Loucy (cell line): ENCODE data around the gene ILF2.

ENCODE experiments used
- H2AFZ ChIP-seq: fragments of 200-600 bp; sonication (generic); 2 replicates; pipeline ENCODE4 v1.6.0; 2016; ENCODE audit warnings: antibody characterized with exemption, mild to moderate bottlenecking, low read length, moderate library complexity
- H3F3A ChIP-seq: fragments of 200-600 bp; 2 replicates; pipeline ENCODE4 v1.6.0; 2016; ENCODE audit warnings: antibody characterized with exemption, low read depth, mild to moderate bottlenecking
- H3K27me3 ChIP-seq: fragments of 200-600 bp; sonication (generic); 2 replicates; pipeline ENCODE4 v1.6.1; 2014; ENCODE audit warnings: low read length, mild to moderate bottlenecking; ENCODE audit not compliant: insufficient read depth, poor library complexity, severe bottlenecking
- H3K36me3 ChIP-seq: fragments of 200-600 bp; sonication (generic); 2 replicates; pipeline ENCODE4 v1.6.1; 2016; ENCODE audit warnings: low read length; ENCODE audit not compliant: insufficient read depth
- H3K4me1 ChIP-seq: fragments of 200-600 bp; sonication (generic); 2 replicates; pipeline ENCODE4 v1.5.1; 2014; ENCODE audit warnings: low read length, mild to moderate bottlenecking; ENCODE audit not compliant: insufficient read depth, poor library complexity, severe bottlenecking
- H3K4me2 ChIP-seq: fragments of 200-600 bp; sonication (generic); 2 replicates; pipeline ENCODE4 v1.6.0; 2014; ENCODE audit warnings: antibody characterized with exemption, low read length, low read depth, mild to moderate bottlenecking; ENCODE audit not compliant: poor library complexity, severe bottlenecking
- H3K4me3 ChIP-seq: fragments of 200-600 bp; sonication (generic); 2 replicates; pipeline ENCODE4 v1.5.1; 2014; ENCODE audit warnings: low read length, mild to moderate bottlenecking, mixed read lengths; ENCODE audit not compliant: poor library complexity, severe bottlenecking
- H3K79me2 ChIP-seq: fragments of 200-600 bp; sonication (generic); 2 replicates; pipeline ENCODE4 v1.6.1; 2014; ENCODE audit warnings: low read length; ENCODE audit not compliant: insufficient read depth
- H3K9ac ChIP-seq: fragments of 200-600 bp; sonication (generic); 2 replicates; pipeline ENCODE4 v1.6.0; 2014; ENCODE audit warnings: mild to moderate bottlenecking, low read depth, low read length, moderate library complexity; ENCODE audit not compliant: poor library complexity, severe bottlenecking
- H3K9me2 ChIP-seq: fragments of 200-600 bp; sonication (generic); replicated peaks from 2 replicates; pipeline ENCODE4 v1.6.1; 2016; ENCODE audit warnings: low read depth, low read length, mixed read lengths
- H3K9me3 ChIP-seq: fragments of 200-600 bp; sonication (generic); 2 replicates; pipeline ENCODE4 v1.6.1; 2014; ENCODE audit warnings: mild to moderate bottlenecking, antibody characterized with exemption, low read length, low read depth; ENCODE audit not compliant: insufficient read depth
- H4K20me1 ChIP-seq: fragments of 200-600 bp; sonication (generic); 2 replicates; pipeline ENCODE4 v1.6.0; 2014; ENCODE audit warnings: antibody characterized with exemption, low read length, mild to moderate bottlenecking; ENCODE audit not compliant: insufficient read depth, poor library complexity, severe bottlenecking
- CTCF ChIP-seq: fragments of 200-600 bp; sonication (generic); conservative IDR thresholded peaks from 2 replicates; pipeline ENCODE4 v1.5.1; 2014; ENCODE audit warnings: mild to moderate bottlenecking, antibody characterized with exemption, low read length
- EZH2phosphoT487 ChIP-seq: fragments of 200-600 bp; IDR thresholded peaks from 2 replicates; pipeline ENCODE4 v1.6.1; 2018; ENCODE audit warnings: antibody characterized with exemption, mild to moderate bottlenecking, moderate library complexity, borderline replicate concordance

Gene ILF2

DNA sequence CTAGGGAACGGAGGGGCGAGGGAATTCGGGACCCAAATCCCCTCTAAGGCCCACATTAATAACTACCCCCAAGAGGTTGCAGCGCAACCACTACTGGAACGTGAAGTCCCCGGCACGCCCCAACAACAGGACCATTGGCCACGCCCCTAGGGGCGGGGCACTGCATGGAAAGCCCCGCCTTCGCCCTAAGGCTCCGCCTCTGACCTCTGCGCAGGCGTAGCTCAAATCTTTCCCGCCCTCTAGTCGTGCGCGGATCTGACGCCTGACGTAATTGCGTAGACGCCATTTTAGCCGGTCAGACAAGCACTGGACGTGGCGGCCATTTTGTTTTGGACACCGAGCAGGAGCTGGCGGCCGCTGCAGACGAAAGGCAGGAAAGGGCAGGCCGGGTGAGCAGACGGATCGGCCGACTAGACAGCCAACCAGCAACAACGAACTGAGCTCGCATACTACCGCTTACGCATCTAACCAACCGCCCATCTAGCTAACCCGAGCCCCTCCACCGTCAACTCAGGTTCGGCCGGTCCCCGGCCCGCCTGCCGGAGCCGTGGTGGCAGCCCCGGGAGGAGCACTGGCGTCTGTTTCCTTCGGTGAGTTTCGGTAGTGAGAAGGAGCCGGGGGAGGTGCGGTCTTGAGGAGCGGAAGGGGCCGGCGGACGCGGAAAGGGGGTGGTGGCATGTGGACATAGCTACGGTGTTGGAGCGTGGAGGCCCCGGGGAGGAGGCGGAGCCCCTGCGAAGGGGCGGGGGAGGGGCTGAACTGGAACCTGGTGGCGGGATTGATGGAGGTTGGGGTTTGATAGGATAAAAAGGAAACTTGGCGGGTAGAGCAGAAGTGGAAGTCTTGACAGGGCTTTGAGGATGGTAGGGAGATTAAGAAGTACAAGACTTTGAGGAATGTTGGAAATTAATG is 36.8 kb downstream of the ILF2 start, which contains the start of gene CHTOP:
Gene CHTOP, plus strand, starts transcription at position 313 of the 912 bp plus-strand sequence. CDS start 2,523 bp downstream, outside the sequence.
- Histone ChIP-seq H3K9ac (peak within 1 kb of the TSS; percentile 98), H3K79me2 (peaks cover 47% of the 10 kb centered on the region), H3K27me3 (no peaks in the 10 kb centered on the region), H3K9me2 (no peaks in the 10 kb centered on the region), H4K20me1 (peaks cover 43% of the 10 kb centered on the region), H3K36me3 (peaks cover 27% of the 10 kb centered on the region), H3K9me3 (no peaks in the 10 kb centered on the region), H3K4me2 (peak within 1 kb of the TSS; percentile 69), H3K4me3 (peak within 1 kb of the TSS; percentile 93), H2AFZ (peak within 1 kb of the TSS; percentile 65), H3F3A (no peaks in the 10 kb centered on the region), H3K4me1 (peaks cover 34% of the 10 kb centered on the region)
- TF ChIP-seq CTCF (no peak), EZH2phosphoT487 (no peak)

DNA sequence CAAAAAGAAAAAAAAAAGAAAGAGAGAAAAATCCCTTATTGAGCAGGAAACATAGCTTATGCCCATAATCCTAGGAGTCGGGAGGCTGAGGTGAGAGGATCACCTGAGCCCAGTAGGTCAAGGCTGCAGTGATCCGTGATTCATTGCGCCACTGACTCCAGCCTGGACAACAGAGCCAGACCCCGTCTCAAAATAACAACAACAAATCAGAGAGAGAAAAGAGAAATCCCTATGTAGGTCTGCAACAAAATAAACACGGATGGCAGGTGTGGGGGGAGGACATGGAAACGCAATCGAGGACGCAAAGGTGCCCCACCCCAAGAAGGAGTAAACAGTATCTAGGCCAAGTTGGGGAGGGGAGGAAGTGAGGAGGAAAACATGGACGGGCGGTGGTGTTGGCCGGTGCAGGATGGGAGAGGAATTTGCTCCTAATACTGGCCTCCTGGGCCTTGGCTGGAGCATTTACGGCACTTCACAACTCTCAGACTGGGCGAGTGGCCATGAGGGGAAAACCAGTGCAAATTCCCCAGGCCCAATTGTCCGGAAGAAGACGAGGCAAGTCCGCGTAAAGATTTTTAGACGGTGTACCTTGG is 37.5 kb downstream of the ILF2 start:
- Histone ChIP-seq H3K9ac (no peak overlapping the region), H2AFZ (no peak overlapping the region), H3F3A (no peaks in the 10 kb centered on the region), H3K79me2 (peaks cover 40% of the 10 kb centered on the region), H3K4me3 (no peak overlapping the region), H3K27me3 (no peaks in the 10 kb centered on the region), H3K4me2 (peak overlapping the region; percentile 22), H3K4me1 (peaks cover 40% of the 10 kb centered on the region), H3K36me3 (peaks cover 20% of the 10 kb centered on the region), H3K9me3 (no peaks in the 10 kb centered on the region), H3K9me2 (no peaks in the 10 kb centered on the region), H4K20me1 (peaks cover 36% of the 10 kb centered on the region)
- no peak for TF ChIP-seq CTCF
- TF ChIP-seq EZH2phosphoT487, result no peak

DNA sequence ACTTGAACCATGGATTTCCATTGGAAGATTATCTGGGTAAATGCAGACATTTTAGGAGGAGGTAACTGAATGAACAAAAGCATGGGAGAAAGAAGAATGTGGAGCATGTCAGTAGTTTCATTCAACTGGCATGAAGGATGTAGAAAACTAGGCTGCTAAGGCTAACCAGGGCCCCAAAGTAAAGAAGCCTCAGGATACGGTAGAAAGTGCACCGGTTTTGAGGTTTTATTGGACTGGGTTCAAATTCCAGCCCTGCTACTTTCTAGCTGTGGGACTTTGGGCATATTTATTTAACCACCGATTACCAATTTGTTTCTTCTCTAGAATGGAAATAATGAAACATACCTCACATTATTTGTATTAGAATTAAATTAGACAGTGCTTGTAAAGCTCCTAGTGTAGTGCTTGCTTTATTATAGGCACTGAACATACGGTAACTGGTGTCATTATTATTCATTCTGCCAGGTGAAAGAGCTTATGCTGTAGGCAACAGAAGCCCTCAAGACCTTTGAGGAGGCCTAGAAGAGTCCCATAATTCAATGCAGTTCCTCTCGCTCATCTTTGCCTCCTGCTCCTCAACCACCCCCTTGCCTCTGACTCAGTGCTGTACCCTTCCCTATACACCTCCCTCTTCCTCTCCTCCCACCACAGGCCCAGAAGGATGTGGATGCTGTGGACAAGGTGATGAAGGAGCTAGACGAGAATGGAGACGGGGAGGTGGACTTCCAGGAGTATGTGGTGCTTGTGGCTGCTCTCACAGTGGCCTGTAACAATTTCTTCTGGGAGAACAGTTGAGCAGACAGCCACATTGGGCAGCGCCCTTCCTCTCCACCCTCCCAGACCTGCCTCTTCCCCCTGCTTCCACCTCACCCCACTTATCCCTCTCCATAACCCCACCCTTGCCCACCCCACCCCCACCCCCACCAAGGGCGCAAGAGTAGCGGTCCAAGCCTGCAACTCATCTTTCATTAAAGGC is 39.5 kb downstream of the ILF2 start:
- no peak overlapping the region for H3K9ac ChIP-seq
- peaks cover 41% of the 10 kb centered on the region for H3K4me1 ChIP-seq
- peaks cover 1% of the 10 kb centered on the region; the same call in 1 of the 2 replicates for H3K36me3 ChIP-seq
- H2AFZ ChIP-seq, result no peak overlapping the region
- H3K4me3 ChIP-seq, result no peak overlapping the region
- no peaks in the 10 kb centered on the region for H3F3A ChIP-seq
- H4K20me1 ChIP-seq, result peaks cover 19% of the 10 kb centered on the region
- no peak overlapping the region for H3K4me2 ChIP-seq
- TF ChIP-seq EZH2phosphoT487, result no peak
- TF ChIP-seq CTCF, result no peak
- no peaks in the 10 kb centered on the region for H3K9me2 ChIP-seq
- no peaks in the 10 kb centered on the region for H3K27me3 ChIP-seq
- H3K79me2 ChIP-seq, result peaks cover 21% of the 10 kb centered on the region
- H3K9me3 ChIP-seq, result no peaks in the 10 kb centered on the region
